ENCODE data around the gene TLCD3B.

Gene TLCD3B

DNA sequence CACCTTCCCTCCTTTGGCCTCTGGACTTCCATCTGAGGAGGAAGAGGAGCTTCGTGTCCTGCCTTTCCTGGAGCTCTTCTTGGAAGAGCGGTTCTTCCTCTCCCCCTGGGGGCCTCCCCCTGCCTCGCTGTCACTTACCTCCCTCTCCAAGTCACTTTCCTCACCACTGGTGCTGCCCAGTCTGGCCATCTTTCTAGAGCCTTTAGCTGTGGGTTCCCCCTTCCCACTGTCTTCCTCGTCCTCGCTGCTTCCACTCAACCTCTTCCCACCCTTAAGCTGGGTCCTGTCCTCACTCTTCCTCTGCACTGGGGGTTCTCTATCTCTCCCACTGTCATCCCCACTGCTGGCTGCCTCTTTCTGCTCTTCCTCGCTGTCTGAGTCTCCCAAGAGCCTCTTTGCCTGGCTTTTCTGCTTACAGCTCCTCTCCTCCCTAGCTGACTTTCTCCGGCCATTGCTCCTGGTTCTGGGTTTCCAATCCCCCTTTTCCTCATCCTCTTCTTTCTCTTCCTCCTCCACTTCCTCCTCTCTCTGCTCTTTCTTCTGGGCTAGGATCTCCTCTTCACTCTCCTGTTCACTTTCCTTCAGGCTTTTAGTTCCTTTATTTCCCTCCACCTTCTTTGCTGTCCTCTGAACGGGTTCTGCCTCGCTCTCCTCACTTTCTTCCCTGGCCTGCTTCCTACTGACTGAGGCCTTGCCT, 37.0 kb downstream of the TLCD3B start:
- H3K79me1 ChIP-seq (ENCODE audit: low read length), result peaks cover 11% of the 10 kb centered on the region
- H3K79me2 ChIP-seq (ENCODE audit: control insufficient read depth, insufficient read depth, low read length, poor library complexity), result peaks cover 7% of the 10 kb centered on the region
- no peak overlapping the region for H3K18ac ChIP-seq (ENCODE audit: low read length)
- no peak overlapping the region for H2BK120ac ChIP-seq (ENCODE audit: insufficient read depth, low read length, poor library complexity)
- H3K9ac ChIP-seq (ENCODE audit: low read length), result no peak overlapping the region
- no CpG with 5 or more reads among the region's 9 CpGs for WGBS (ENCODE audit: extremely low coverage, insufficient coverage, insufficient read length)
- H3K9me3 ChIP-seq (ENCODE audit: insufficient read depth, low read depth, low read length), result no peaks in the 10 kb centered on the region
- no peaks in the 10 kb centered on the region for H3K27me3 ChIP-seq (ENCODE audit: insufficient read depth, low read length)
- H3K4me2 ChIP-seq (ENCODE audit: low read length), result peak overlapping the region; percentile 82
- no peak overlapping the region for H3K4ac ChIP-seq (ENCODE audit: low read depth, low read length)
- no peak overlapping the region for H3K23ac ChIP-seq (ENCODE audit: low read length)
- H2AK5ac ChIP-seq (ENCODE audit: low read length), result no peak overlapping the region
- H2BK5ac ChIP-seq (ENCODE audit: low read depth, low read length, poor library complexity), result no peak overlapping the region
- peaks cover 8 to 9% of the 10 kb centered on the region in 2 experiments for H3K4me1 ChIP-seq (ENCODE audit: control insufficient read depth in 1 of 2, insufficient read depth in 2 of 2, low read length in 2 of 2)
- no peak overlapping the region for H2AFZ ChIP-seq (ENCODE audit: insufficient read depth, low read length, poor library complexity)
- no peak overlapping the region for H2BK12ac ChIP-seq (ENCODE audit: low read length)
- DNase-seq, result no peak
- peaks cover 37 to 43% of the 10 kb centered on the region in 2 experiments for H3K36me3 ChIP-seq (ENCODE audit: control insufficient read depth in 1 of 2, insufficient read depth in 2 of 2, low read length in 2 of 2)
- H4K91ac ChIP-seq (ENCODE audit: low read depth, low read length), result no peak overlapping the region
- H3K14ac ChIP-seq (ENCODE audit: low read length), result no peak overlapping the region
- no peak overlapping the region for H4K8ac ChIP-seq (ENCODE audit: low read depth, low read length)
- H3K4me3 ChIP-seq (ENCODE audit: low read depth, low read length), result no peak overlapping the region
- no peak overlapping the region for H3K27ac ChIP-seq (ENCODE audit: low read depth, low read length)
- no peak overlapping the region for H4K12ac ChIP-seq (ENCODE audit: low read depth, low read length)

GRCh38 chr16:29993191-29993902, 37.7 kb downstream of the TLCD3B start:
- no peak overlapping the region for H3K14ac ChIP-seq (ENCODE audit: low read length)
- peaks cover 8 to 9% of the 10 kb centered on the region in 2 experiments for H3K4me1 ChIP-seq (ENCODE audit: control insufficient read depth in 1 of 2, insufficient read depth in 2 of 2, low read length in 2 of 2)
- H3K79me1 ChIP-seq (ENCODE audit: low read length), result peaks cover 11% of the 10 kb centered on the region
- H3K18ac ChIP-seq (ENCODE audit: low read length), result no peak overlapping the region
- H2BK5ac ChIP-seq (ENCODE audit: low read depth, low read length, poor library complexity), result no peak overlapping the region
- H3K36me3 ChIP-seq (ENCODE audit: control insufficient read depth in 1 of 2, insufficient read depth in 2 of 2, low read length in 2 of 2), result peaks cover 44 to 50% of the 10 kb centered on the region in 2 experiments
- no peak overlapping the region for H3K4me2 ChIP-seq (ENCODE audit: low read length)
- H3K9ac ChIP-seq (ENCODE audit: low read length), result no peak overlapping the region
- no peak overlapping the region for H4K91ac ChIP-seq (ENCODE audit: low read depth, low read length)
- no peak overlapping the region for H4K12ac ChIP-seq (ENCODE audit: low read depth, low read length)
- no peak overlapping the region for H2BK12ac ChIP-seq (ENCODE audit: low read length)
- no peak overlapping the region for H4K8ac ChIP-seq (ENCODE audit: low read depth, low read length)
- H2AK5ac ChIP-seq (ENCODE audit: low read length), result no peak overlapping the region
- no peak overlapping the region for H2AFZ ChIP-seq (ENCODE audit: insufficient read depth, low read length, poor library complexity)
- no CpG with 5 or more reads among the region's 25 CpGs for WGBS (ENCODE audit: extremely low coverage, insufficient coverage, insufficient read length)
- H3K23ac ChIP-seq (ENCODE audit: low read length), result no peak overlapping the region
- no peaks in the 10 kb centered on the region for H3K9me3 ChIP-seq (ENCODE audit: insufficient read depth, low read depth, low read length)
- peaks cover 7% of the 10 kb centered on the region for H3K79me2 ChIP-seq (ENCODE audit: control insufficient read depth, insufficient read depth, low read length, poor library complexity)
- H3K4ac ChIP-seq (ENCODE audit: low read depth, low read length), result no peak overlapping the region
- no peak overlapping the region for H3K27ac ChIP-seq (ENCODE audit: low read depth, low read length)
- no peaks in the 10 kb centered on the region for H3K27me3 ChIP-seq (ENCODE audit: insufficient read depth, low read length)
- H3K4me3 ChIP-seq (ENCODE audit: low read depth, low read length), result no peak overlapping the region
- no peak overlapping the region for H2BK120ac ChIP-seq (ENCODE audit: insufficient read depth, low read length, poor library complexity)
- DNase-seq, result no peak

DNA sequence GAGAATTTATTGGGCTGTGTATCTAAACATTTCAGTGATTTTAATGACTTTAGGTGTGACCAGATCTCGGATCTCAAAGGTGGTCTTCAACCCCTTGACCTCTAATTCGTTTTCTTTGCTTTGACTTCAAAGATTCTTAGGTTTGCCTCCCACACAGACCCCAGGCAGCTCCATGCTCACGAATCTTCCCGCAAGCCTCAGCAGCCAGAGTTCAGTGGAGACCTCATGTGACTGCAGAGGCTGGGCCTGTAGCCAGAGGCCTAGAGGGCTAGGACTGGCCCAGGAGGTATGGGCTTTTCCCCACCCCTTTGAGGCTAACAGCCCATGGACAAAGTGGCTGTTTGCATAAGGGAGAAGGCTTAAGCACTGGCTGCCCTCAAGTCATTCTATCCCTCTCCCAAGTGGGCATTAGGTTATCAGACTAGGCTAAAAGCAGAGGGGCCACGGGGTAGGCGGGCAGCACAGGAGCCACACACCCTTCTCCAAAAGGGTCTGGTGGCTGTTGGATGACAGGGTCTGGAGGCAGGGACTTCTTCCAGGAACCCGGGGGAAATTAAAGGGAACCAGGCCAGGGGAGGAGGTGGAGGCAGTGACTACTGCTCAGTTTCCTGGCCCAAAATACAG, 38.6 kb downstream of the TLCD3B start:
- DNase-seq, result no peak
- no peaks in the 10 kb centered on the region for H3K9me3 ChIP-seq (ENCODE audit: insufficient read depth, low read depth, low read length)
- H3K36me3 ChIP-seq (ENCODE audit: control insufficient read depth in 1 of 2, insufficient read depth in 2 of 2, low read length in 2 of 2), result peaks cover 53 to 55% of the 10 kb centered on the region in 2 experiments
- H2AK5ac ChIP-seq (ENCODE audit: low read length), result no peak overlapping the region
- H2BK120ac ChIP-seq (ENCODE audit: insufficient read depth, low read length, poor library complexity), result no peak overlapping the region
- H4K12ac ChIP-seq (ENCODE audit: low read depth, low read length), result no peak overlapping the region
- no peak overlapping the region for H2BK12ac ChIP-seq (ENCODE audit: low read length)
- no peak overlapping the region for H2BK5ac ChIP-seq (ENCODE audit: low read depth, low read length, poor library complexity)
- H3K4me3 ChIP-seq (ENCODE audit: low read depth, low read length), result no peak overlapping the region
- no peak overlapping the region for H3K4me2 ChIP-seq (ENCODE audit: low read length)
- H2AFZ ChIP-seq (ENCODE audit: insufficient read depth, low read length, poor library complexity), result no peak overlapping the region
- H3K4me1 ChIP-seq (ENCODE audit: control insufficient read depth in 1 of 2, insufficient read depth in 2 of 2, low read length in 2 of 2), result peaks cover 8 to 9% of the 10 kb centered on the region in 2 experiments
- no peak overlapping the region for H4K91ac ChIP-seq (ENCODE audit: low read depth, low read length)
- WGBS (ENCODE audit: extremely low coverage, insufficient coverage, insufficient read length), result no CpG with 5 or more reads among the region's 7 CpGs
- no peak overlapping the region for H3K27ac ChIP-seq (ENCODE audit: low read depth, low read length)
- H3K14ac ChIP-seq (ENCODE audit: low read length), result no peak overlapping the region
- no peak overlapping the region for H3K4ac ChIP-seq (ENCODE audit: low read depth, low read length)
- no peak overlapping the region for H4K8ac ChIP-seq (ENCODE audit: low read depth, low read length)
- no peak overlapping the region for H3K23ac ChIP-seq (ENCODE audit: low read length)
- peaks cover 11% of the 10 kb centered on the region for H3K79me1 ChIP-seq (ENCODE audit: low read length)
- no peaks in the 10 kb centered on the region for H3K27me3 ChIP-seq (ENCODE audit: insufficient read depth, low read length)
- no peak overlapping the region for H3K18ac ChIP-seq (ENCODE audit: low read length)
- H3K79me2 ChIP-seq (ENCODE audit: control insufficient read depth, insufficient read depth, low read length, poor library complexity), result peaks cover 7% of the 10 kb centered on the region
- H3K9ac ChIP-seq (ENCODE audit: low read length), result no peak overlapping the region

GRCh38 chr16:29991571-29991904, 39.5 kb downstream of the TLCD3B start:
- no peak overlapping the region for H2BK120ac ChIP-seq (ENCODE audit: insufficient read depth, low read length, poor library complexity)
- H3K4me2 ChIP-seq (ENCODE audit: low read length), result no peak overlapping the region
- H3K27ac ChIP-seq (ENCODE audit: low read depth, low read length), result no peak overlapping the region
- H3K4me3 ChIP-seq (ENCODE audit: low read depth, low read length), result no peak overlapping the region
- H2BK12ac ChIP-seq (ENCODE audit: low read length), result no peak overlapping the region
- H3K79me2 ChIP-seq (ENCODE audit: control insufficient read depth, insufficient read depth, low read length, poor library complexity), result peaks cover 4% of the 10 kb centered on the region
- no peak overlapping the region for H3K23ac ChIP-seq (ENCODE audit: low read length)
- H2AFZ ChIP-seq (ENCODE audit: insufficient read depth, low read length, poor library complexity), result no peak overlapping the region
- H3K4ac ChIP-seq (ENCODE audit: low read depth, low read length), result no peak overlapping the region
- H3K4me1 ChIP-seq (ENCODE audit: control insufficient read depth in 1 of 2, insufficient read depth in 2 of 2, low read length in 2 of 2), result peaks cover 4 to 5% of the 10 kb centered on the region in 2 experiments
- no peak overlapping the region for H4K91ac ChIP-seq (ENCODE audit: low read depth, low read length)
- no peaks in the 10 kb centered on the region for H3K27me3 ChIP-seq (ENCODE audit: insufficient read depth, low read length)
- H4K8ac ChIP-seq (ENCODE audit: low read depth, low read length), result no peak overlapping the region
- H3K18ac ChIP-seq (ENCODE audit: low read length), result no peak overlapping the region
- H3K9ac ChIP-seq (ENCODE audit: low read length), result no peak overlapping the region
- no peak overlapping the region for H2AK5ac ChIP-seq (ENCODE audit: low read length)
- no peak overlapping the region for H3K14ac ChIP-seq (ENCODE audit: low read length)
- peaks cover 11% of the 10 kb centered on the region for H3K79me1 ChIP-seq (ENCODE audit: low read length)
- no peaks in the 10 kb centered on the region for H3K9me3 ChIP-seq (ENCODE audit: insufficient read depth, low read depth, low read length)
- H3K36me3 ChIP-seq (ENCODE audit: control insufficient read depth in 1 of 2, insufficient read depth in 2 of 2, low read length in 2 of 2), result peaks cover 62 to 64% of the 10 kb centered on the region in 2 experiments
- DNase-seq, result no peak
- no CpG with 5 or more reads among the region's 5 CpGs for WGBS (ENCODE audit: extremely low coverage, insufficient coverage, insufficient read length)
- H2BK5ac ChIP-seq (ENCODE audit: low read depth, low read length, poor library complexity), result no peak overlapping the region
- H4K12ac ChIP-seq (ENCODE audit: low read depth, low read length), result no peak overlapping the region
